DMS53 (cell line): ENCODE measurements around the gene DBX2.
"Not testable (repeated sequence)": the region's sequence is repeated elsewhere in the genome, so short reads cannot be mapped to it uniquely, and the experiment has no call there.

Experiments
- DNase-seq: peaks from one replicate; lab custom pipeline; 2025; lab: John Stamatoyannopoulos, UW

Gene DBX2

GRCh38 chr12:45010059-45010458 lies 40.8 kb downstream of the DBX2 start:
- DNase-seq = no peak

- no peak for DNase-seq
Observed at GRCh38 chr12:45008211-45008610, 42.7 kb downstream of the DBX2 start.

- no peak for DNase-seq
Observed at GRCh38 chr12:44999355-44999754, 51.5 kb downstream of the DBX2 start.

DNA sequence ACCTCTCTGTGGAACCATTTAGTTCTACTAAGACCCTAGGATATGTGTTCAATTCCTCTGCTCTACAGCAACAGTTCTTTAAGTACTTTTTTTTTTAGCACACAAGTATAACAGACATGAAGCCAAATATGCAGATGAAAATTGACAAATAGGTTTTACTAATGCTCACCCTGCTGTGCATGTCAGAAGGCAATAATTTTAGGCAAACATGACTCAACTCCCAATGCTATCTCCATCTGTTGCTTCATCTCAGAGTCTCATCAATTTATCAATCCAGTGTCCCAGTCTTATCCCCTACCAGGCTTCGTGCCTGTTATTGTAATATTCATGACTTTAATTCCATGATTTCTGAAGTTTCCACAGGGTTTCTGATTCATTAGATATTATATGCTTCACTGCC lies 57.7 kb downstream of the DBX2 start:
- no peak for DNase-seq

GRCh38 chr12:44984863-44985262 lies 66.0 kb downstream of the DBX2 start:
- DNase-seq = not testable (repeated sequence)

DNA sequence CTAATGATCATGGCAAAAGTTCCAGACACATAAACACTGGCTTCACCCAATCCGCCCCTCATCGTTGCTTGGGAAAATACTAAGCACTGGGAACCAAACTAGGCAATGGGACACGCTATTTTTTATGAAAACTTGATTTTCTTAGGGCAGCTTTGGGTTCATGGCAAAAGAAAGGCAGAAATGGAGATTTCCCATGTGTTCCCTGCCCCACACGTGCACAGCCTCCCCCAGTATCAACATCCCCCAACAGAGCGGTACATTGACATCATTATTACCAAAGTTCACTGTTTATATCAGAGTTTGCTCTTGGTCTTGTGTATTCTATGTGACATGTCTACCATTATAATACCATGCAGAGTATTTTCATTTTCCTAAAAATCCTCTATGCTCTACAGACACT lies 71.0 kb downstream of the DBX2 start:
- DNase-seq = no peak

GRCh38 chr12:44976246-44976645 lies 74.7 kb downstream of the DBX2 start:
- DNase-seq = no peak

GRCh38 chr12:44972746-44973421 lies 78.0 kb downstream of the DBX2 start:
- peak; percentile 86 for DNase-seq

GRCh38 chr12:44968965-44969364 lies 81.9 kb downstream of the DBX2 start:
- DNase-seq = no peak
